GM20431 (cell line): ENCODE results near the gene MISP3.

Source experiments
- in situ Hi-C: fragments of 300-500 bp; cut with MseI, MboI; formaldehyde crosslinking; loops from one replicate; pipeline ENCODE4 v1.15.0; 2020; ENCODE audit warnings: low sequenced_read_pairs; ENCODE audit not compliant: unreplicated experiment

MISP3 gene

DNA sequence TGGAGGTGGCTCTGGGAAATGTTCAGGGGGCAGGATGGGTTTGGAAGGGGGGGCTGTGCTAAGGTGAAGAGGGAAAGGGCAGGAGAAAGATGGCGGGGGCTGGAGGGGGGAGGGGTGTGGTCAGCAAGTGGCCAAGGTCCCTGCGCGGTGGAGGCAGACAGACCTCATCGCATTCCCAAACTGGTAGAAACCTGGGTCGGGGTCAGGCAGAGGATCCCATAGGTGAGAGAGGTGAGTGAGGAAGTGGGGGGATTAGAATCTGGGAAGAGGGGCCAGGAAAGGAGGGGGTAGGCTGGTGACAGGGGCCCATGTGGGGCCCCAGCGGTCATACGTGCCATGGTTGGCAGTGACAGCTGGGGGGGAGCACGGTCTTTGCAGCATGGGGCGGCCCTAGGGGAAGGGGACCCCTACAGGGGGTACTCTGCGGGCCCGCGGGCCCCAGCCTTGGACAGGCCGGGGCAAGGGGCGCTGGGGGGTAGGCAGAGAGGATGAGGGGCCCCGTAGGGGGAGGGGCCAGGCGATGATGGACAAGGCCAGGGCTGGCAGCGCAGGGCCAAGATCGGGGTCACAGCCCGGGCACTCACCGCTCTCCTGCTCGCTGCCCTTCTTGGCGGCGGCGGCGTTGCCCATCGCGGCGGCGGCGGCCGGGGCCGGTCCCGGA is 44.5 kb downstream of the MISP3 start:
- in situ Hi-C loops = no loop called here

DNA sequence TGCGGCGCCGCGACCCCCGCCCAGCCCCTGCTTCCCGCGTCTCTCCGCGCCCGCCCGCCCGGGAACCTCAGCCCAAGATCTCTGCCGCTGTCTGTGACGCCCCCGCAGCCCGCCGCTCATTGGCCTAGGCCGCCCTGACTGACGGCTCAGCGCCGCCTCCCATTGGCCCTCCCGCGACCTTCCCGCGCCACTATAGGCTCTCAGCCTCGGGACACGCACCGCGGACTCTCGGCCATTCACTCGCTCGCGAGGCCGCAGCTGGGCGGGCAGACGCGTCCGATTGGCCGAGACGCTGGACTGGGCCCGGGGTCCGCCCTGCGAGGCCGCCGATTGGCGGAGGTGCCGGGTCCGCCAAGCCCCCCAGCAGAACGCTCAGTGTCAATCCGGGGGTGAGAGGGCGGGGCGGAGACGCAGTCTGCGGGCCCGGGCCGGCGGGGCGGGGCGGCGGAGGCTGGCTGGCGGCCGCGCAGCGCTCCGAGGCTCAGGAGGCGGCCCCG is 45.1 kb downstream of the MISP3 start, which contains the start of gene PRKACA:
Gene PRKACA, minus strand, starts transcription at position 95 of the 497 bp plus-strand sequence. CDS start 215 bp downstream, outside the sequence.
- in situ Hi-C loops = no loop called here

DNA sequence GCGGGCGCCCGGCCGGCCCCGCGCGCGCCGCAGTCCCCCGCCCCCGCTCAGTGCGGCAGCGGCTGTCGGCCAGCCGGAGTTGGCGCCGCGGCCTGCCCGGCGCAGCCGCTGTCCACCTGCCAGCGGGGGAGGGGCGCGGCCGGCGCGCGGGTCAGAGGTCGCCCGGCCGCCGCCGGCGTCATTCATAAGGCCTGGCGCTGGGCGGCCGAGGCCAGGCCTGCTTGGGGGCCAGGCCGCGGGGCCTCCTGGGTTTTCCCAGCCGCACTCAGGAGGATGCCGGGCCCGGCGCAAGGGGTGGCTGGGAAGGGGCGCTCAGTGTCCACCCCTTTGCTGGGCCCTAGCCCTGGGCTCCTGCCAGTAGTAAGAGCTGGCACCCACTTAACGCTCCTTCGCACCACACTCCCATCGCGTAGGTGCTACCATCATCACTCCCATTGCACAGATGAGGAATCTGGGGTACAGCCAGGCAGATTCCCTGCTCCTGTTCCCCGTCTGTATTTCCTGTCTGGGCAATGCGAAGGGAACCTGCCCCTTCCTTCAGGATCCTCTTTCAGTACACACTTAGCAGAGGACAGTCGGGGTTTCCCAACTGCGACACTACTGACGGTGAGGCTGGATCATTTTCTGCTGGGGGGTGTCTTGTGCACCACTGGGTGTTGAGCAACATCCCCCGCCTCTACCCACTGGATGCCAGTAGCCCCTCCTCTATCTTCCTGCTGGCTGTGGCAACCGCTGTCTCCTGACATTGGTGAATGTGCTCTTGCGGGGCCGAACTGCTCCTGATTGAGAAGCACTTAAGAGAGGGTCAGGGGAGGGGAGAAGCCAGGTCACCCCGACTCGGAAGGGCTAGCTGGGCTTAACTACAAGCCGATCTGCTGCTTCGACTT is 45.8 kb downstream of the MISP3 start:
- in situ Hi-C loops = no loop called here

DNA sequence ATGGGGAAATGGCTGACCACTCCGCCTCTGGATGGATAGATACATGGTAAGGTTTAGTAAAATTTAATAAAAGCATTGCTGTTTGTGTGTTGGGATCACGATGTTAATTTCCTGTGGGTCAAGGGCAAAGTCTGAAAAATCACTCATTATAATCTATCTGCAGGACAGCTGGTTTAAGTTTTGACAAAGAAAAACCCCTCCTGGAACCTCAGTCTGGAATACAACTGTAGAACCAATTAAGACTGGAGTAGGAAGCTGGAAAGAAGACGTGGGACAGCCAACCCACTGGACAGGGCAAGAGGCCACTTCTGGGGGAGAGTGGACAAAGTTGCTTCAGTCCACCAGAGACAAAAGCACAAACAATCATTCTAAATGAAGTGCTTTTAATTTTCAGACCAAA is 46.6 kb downstream of the MISP3 start:
- in situ Hi-C loops = no loop called here

DNA sequence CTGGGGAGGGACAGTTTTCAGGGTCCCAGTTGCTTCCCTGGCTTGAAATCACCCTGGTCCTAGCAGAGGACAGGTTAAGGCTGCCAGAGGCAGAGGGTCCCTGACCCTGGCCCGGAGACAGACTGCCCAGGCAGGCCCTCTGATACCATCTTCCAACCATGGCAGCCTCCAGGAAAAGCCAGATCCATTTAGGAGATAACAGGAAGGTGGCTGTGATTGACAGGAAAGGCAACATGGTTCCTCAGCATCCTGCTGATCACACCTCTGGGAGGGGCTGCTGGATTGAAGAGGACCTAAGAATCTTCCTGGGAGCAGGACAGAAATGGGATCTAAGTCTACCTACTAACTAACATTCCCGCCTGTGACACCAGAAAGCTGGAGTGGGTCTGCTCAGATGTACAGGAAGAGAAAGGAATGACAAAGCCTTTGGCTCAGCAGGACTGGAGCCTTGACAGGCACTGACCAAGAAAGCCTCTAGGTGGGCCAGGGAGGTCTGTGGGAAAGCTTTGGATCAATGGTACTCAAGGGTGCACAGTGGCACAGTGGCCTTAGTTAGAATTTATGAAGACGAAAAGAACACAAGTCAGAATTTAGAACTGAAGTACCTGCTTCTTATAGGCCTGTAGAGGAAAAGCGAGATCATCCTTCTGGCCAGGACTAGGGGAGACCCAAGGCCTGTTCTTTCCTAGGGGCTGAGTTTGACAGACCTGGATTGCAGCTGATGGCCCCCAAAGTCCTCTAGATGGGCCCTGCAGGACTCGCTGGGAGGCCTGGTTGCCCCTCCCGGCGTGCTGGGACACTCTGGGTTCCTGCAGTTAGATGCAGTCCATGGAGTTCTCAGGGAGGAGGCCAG is 47.3 kb downstream of the MISP3 start:
- in situ Hi-C loops = no loop called here

DNA sequence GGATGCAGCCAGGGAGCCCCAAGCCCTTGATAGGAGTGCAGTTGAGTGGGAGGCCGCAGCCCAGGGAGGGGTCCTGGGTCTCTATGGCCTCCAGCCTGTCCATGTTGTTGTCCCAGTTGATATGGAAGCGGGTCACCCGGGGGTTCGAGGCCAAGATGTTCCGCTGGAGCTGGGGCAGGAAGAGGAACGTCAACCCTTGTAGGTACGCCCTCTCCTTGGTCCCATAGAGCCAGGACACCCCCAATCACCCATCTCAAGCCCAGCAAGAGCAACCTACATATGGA is 47.9 kb downstream of the MISP3 start:
- in situ Hi-C loops = no loop called here

DNA sequence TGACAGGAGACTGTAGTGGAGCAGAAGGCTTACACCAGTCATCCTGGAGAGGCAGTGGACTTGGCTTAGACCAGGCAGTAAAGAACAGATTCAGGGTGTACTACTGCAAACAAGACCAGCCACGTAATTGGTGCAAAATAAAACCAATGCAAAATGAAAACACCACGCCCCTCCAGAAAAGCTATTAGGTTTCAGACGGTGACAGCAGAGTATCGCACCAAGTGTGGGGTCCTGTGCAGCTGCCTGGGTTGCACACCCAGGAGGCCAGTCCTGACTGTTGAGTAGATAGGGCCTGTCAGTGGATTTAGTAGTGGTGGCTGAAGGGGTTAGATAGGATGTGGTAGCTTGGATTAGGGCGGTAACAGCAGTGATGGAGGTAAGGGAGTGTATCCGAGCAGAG is 50.3 kb downstream of the MISP3 start:
- in situ Hi-C loops = no loop called here
